ENCODE data around the gene GAA. TPM values are rescaled to one million over a fixed set of nuclear protein-coding genes. Genes with fewer than 3 reads are reported as not detected.

GAA gene
- total and polyA plus RNA-seq, 10 donors: 22.7 to 166 (median 95.9) TPM

- 85 to 90% (median 88%) methylated on average over 9 of the region's 9 CpGs for WGBS, 5 donors
- H3K4me1 ChIP-seq: peaks cover 0 to 10% (median 2%) of the 10 kb centered on the region in 6 donors
- H3K36me3 ChIP-seq: no peaks in the 10 kb centered on the region
- H3K27me3 ChIP-seq (replicated peaks in 1 of 7): no peaks in the 10 kb centered on the region
- TF ChIP-seq POLR2AphosphoS5 (IDR thresholded peaks at IDR 0.05) (no peak), CTCF (IDR thresholded peaks at IDR 0.05 in 8 of 11, conservative IDR thresholded peaks at IDR 0.05 in 3 of 11) (no peak), POLR2A (IDR thresholded peaks at IDR 0.05) (no peak)
- H3K9me3 ChIP-seq: no peaks in the 10 kb centered on the region
- H3K27ac ChIP-seq: no peak overlapping the region
- intact Hi-C loops (cut with DNase I; ENCODE audit: low total_unique reads): no loop called here
- no peak overlapping the region for H3K4me3 ChIP-seq
- no peak for DNase-seq
Observed at GRCh38 chr17:80055597-80055996, 45.8 kb upstream of the GAA start.

- no peaks in the 10 kb centered on the region for H3K9me3 ChIP-seq
Observed at GRCh38 chr17:80058311-80058955, 42.9 kb upstream of the GAA start.

GRCh38 chr17:80060644-80061043 is 40.7 kb upstream of the GAA start:
- TF ChIP-seq CTCF (IDR thresholded peaks at IDR 0.05 in 8 of 11, conservative IDR thresholded peaks at IDR 0.05 in 3 of 11) (no peak), POLR2AphosphoS5 (IDR thresholded peaks at IDR 0.05) (no peak), POLR2A (IDR thresholded peaks at IDR 0.05) (no peak)
- Histone ChIP-seq H3K36me3 (no peaks in the 10 kb centered on the region), H3K4me3 (no peak overlapping the region), H3K9me3 (no peaks in the 10 kb centered on the region), H3K27ac (no peak overlapping the region), H3K27me3 (replicated peaks in 1 of 7) (no peaks in the 10 kb centered on the region), H3K4me1 (peaks cover 0 to 24% (median 7%) of the 10 kb centered on the region in 6 donors)
- 83 to 94% (median 88%) methylated on average over 4 of the region's 4 CpGs for WGBS, 5 donors
- intact Hi-C loops (cut with DNase I; ENCODE audit: low total_unique reads): no loop called here
- no peak for DNase-seq

More at GRCh38 chr17:80058311-80058955, 42.9 kb upstream of the GAA start:
- Histone ChIP-seq H3K4me1 (peaks cover 0 to 14% (median 4%) of the 10 kb centered on the region in 6 donors), H3K27ac (no peak overlapping the region), H3K36me3 (no peaks in the 10 kb centered on the region), H3K27me3 (replicated peaks in 1 of 7) (no peaks in the 10 kb centered on the region), H3K4me3 (no peak overlapping the region)
- whole genome bisulfite sequencing, 5 donors: 89 to 96% (median 92%) methylated on average over 28 of the region's 28 CpGs
- intact Hi-C loops (cut with DNase I; ENCODE audit: low total_unique reads): no loop called here
- no peak for DNase-seq
- TF ChIP-seq CTCF (IDR thresholded peaks at IDR 0.05 in 8 of 11, conservative IDR thresholded peaks at IDR 0.05 in 3 of 11): no peak
- no peak for TF ChIP-seq POLR2AphosphoS5 (IDR thresholded peaks at IDR 0.05)
- TF ChIP-seq POLR2A (IDR thresholded peaks at IDR 0.05): no peak

- H3K27me3 ChIP-seq (replicated peaks in 1 of 7): no peaks in the 10 kb centered on the region
Observed at GRCh38 chr17:80061421-80061820, 40.0 kb upstream of the GAA start.

More at GRCh38 chr17:80061421-80061820, 40.0 kb upstream of the GAA start:
- DNase-seq: no peak
- 73 to 88% (median 79%) methylated on average over 12 of the region's 12 CpGs for WGBS, 5 donors
- H3K27ac ChIP-seq: no peak overlapping the region
- H3K9me3 ChIP-seq: no peaks in the 10 kb centered on the region
- intact Hi-C loops (cut with DNase I; ENCODE audit: low total_unique reads): no loop called here
- no peaks in the 10 kb centered on the region for H3K36me3 ChIP-seq
- H3K4me1 ChIP-seq: peaks cover 0 to 31% (median 7%) of the 10 kb centered on the region in 6 donors
- TF ChIP-seq CTCF (IDR thresholded peaks at IDR 0.05 in 8 of 11, conservative IDR thresholded peaks at IDR 0.05 in 3 of 11) (no peak), POLR2AphosphoS5 (IDR thresholded peaks at IDR 0.05) (no peak), POLR2A (IDR thresholded peaks at IDR 0.05) (no peak)
- no peak overlapping the region for H3K4me3 ChIP-seq

Measured in spleen (tissue), 11 donors.